Caco-2 (cell line): ENCODE results near the gene PDE7B. TPM values are rescaled to one million over a fixed set of nuclear protein-coding genes. Genes with fewer than 3 reads are reported as not detected.

Experiments
- BruUV-seq: library from RNA; stranded (reverse); fragments of 400-500 nt; replicated peaks from 2 replicates; lab custom pipeline; 2021; lab: Mats Ljungman, UMichigan
- CTCF ChIA-PET: fragments of 300-600 bp; sonication (Branson Sonifier 250); formaldehyde crosslinking; loops from one replicate; lab custom pipeline; 2022; ENCODE audit warnings: antibody characterized with exemption; lab: Charles Lee
- POLR2A ChIA-PET: fragments of 300-600 bp; sonication (Branson Sonifier 250); formaldehyde crosslinking; loops from one replicate; lab custom pipeline; 2022; ENCODE audit warnings: antibody characterized with exemption; lab: Charles Lee
- DNase-seq, 2 experiments: peaks; one replicate each; pipeline versions ENCODE4 v3.0.0 to v3.0.0-alpha.2; 2020 to 2022
- H3K27me3 ChIP-seq: replicated peaks from 2 replicates; pipeline ENCODE4 v1.6.0; 2011; ENCODE audit warnings: low read length; ENCODE audit not compliant: control insufficient read depth, insufficient read depth
- H3K36me3 ChIP-seq: 2 replicates; pipeline ENCODE4 v1.5.1; 2011; ENCODE audit warnings: low read length; ENCODE audit not compliant: control insufficient read depth, insufficient read depth
- H3K4me1 ChIP-seq: fragments of 250-450 bp; sonication (Bioruptor Pico); 2 replicates; pipeline ENCODE4 v1.5.1; 2020; ENCODE audit warnings: mild to moderate bottlenecking
- H3K4me3 ChIP-seq: 2 replicates; pipeline ENCODE4 v1.5.1; 2011; ENCODE audit warnings: low read depth, mild to moderate bottlenecking, control low read depth, low read length
- H3K9me3 ChIP-seq: fragments of 250-450 bp; sonication (Bioruptor Pico); 2 replicates; pipeline ENCODE4 v1.5.1; 2020; ENCODE audit warnings: mild to moderate bottlenecking, moderate library complexity
- H3K27ac Mint-ChIP-seq: one replicate; pipeline ENCODE4 v1.8.0; 2022; ENCODE audit warnings: mixed read lengths; ENCODE audit not compliant: unreplicated experiment
- H3K27me3 Mint-ChIP-seq: one replicate; pipeline ENCODE4 v1.8.0; 2022; ENCODE audit warnings: mixed read lengths; ENCODE audit not compliant: insufficient read depth, unreplicated experiment
- H3K36me3 Mint-ChIP-seq: one replicate; pipeline ENCODE4 v1.8.0; 2022; ENCODE audit warnings: mild to moderate bottlenecking, mixed read lengths; ENCODE audit not compliant: insufficient read depth, unreplicated experiment
- H3K4me1 Mint-ChIP-seq: one replicate; pipeline ENCODE4 v1.8.0; 2022; ENCODE audit warnings: low read depth, mixed read lengths; ENCODE audit not compliant: unreplicated experiment
- H3K4me3 Mint-ChIP-seq: one replicate; pipeline ENCODE4 v1.8.0; 2022; ENCODE audit warnings: mild to moderate bottlenecking, moderate library complexity, mixed read lengths; ENCODE audit not compliant: unreplicated experiment
- H3K9me3 Mint-ChIP-seq: one replicate; pipeline ENCODE4 v1.8.0; 2022; ENCODE audit warnings: mixed read lengths; ENCODE audit not compliant: unreplicated experiment
- CTCF ChIP-seq, 2 experiments: fragments of 200-600 bp in 1 of 2; IDR thresholded peaks; 1 replicate in 1 of 2; 2 replicates in 1 of 2; pipeline versions ENCODE4 v1.5.1 to v1.8.0; 2011 to 2022; ENCODE audit warnings: antibody characterized with exemption in 1 of 2, control low read depth in 1 of 2, inconsistent platforms in 1 of 2, low read depth in 1 of 2, low read length in 1 of 2, mild to moderate bottlenecking in 1 of 2, moderate library complexity in 1 of 2; ENCODE audit not compliant: insufficient read depth in 1 of 2, severe bottlenecking in 1 of 2, unreplicated experiment in 1 of 2
- intact Hi-C: fragments of 100-400 bp; cut with micrococcal nuclease; formaldehyde crosslinking; loops from one replicate; pipeline ENCODE4 v1.10.0; 2022; ENCODE audit not compliant: unreplicated experiment
- total RNA-seq: library from RNA; stranded (reverse); gene quantifications from 2 replicates; pipeline ENCODE4 v1.2.3, GENCODE V29; 2022

Gene PDE7B
- total RNA-seq, 1 experiment from 2014 or later: not detected

GRCh38 chr6:135904666-135905065 is 53.2 kb downstream of the PDE7B start:
- POLR2A ChIA-PET: no interaction called here
- TF ChIP-seq CTCF (IDR thresholded peaks at IDR 0.05; ENCODE audit: insufficient read depth in 1 of 2, low read depth in 1 of 2, low read length in 1 of 2, severe bottlenecking in 1 of 2, unreplicated experiment in 1 of 2): no peak
- H3K36me3 ChIP-seq: no peaks in the 10 kb centered on the region
- no peaks in the 10 kb centered on the region for H3K9me3 ChIP-seq
- H3K9me3 Mint-ChIP-seq: no peaks in the 10 kb centered on the region
- no peaks in the 10 kb centered on the region for H3K27me3 ChIP-seq
- H3K27ac Mint-ChIP-seq: no peak overlapping the region
- BruUV-seq: no TSS peak
- intact Hi-C loops: loop anchor here (10.0 kb wide), 1 partner anchor 320 kb away; no protein-coding TSS in a partner anchor
- H3K4me3 ChIP-seq: no peak overlapping the region
- DNase-seq: no peak
- no peaks in the 10 kb centered on the region for H3K4me1 ChIP-seq
- no peak overlapping the region for H3K4me3 Mint-ChIP-seq
- no peaks in the 10 kb centered on the region for H3K36me3 Mint-ChIP-seq
- CTCF ChIA-PET: no interaction called here
- peaks cover 9% of the 10 kb centered on the region for H3K4me1 Mint-ChIP-seq
- H3K27me3 Mint-ChIP-seq: peaks cover 3% of the 10 kb centered on the region

- Mint-ChIP-seq H3K4me3 (no peak overlapping the region), H3K9me3 (no peaks in the 10 kb centered on the region), H3K4me1 (peaks cover 9% of the 10 kb centered on the region), H3K36me3 (no peaks in the 10 kb centered on the region), H3K27me3 (peaks cover 3% of the 10 kb centered on the region), H3K27ac (no peak overlapping the region)
- no peak overlapping the region for H3K4me3 ChIP-seq
- H3K9me3 ChIP-seq: no peaks in the 10 kb centered on the region
- no peak for TF ChIP-seq CTCF (IDR thresholded peaks at IDR 0.05; ENCODE audit: insufficient read depth in 1 of 2, low read depth in 1 of 2, low read length in 1 of 2, severe bottlenecking in 1 of 2, unreplicated experiment in 1 of 2)
- no peaks in the 10 kb centered on the region for H3K27me3 ChIP-seq
- DNase-seq: no peak
- ChIA-PET POLR2A (no interaction called here), CTCF (no interaction called here)
- no TSS peak for BruUV-seq
- H3K4me1 ChIP-seq: no peaks in the 10 kb centered on the region
- H3K36me3 ChIP-seq: no peaks in the 10 kb centered on the region
- intact Hi-C loops: loop anchor here (10.0 kb wide), 1 partner anchor 319 kb away; no protein-coding TSS in a partner anchor
Measured at GRCh38 chr6:135905604-135906300, 54.3 kb downstream of the PDE7B start.

GRCh38 chr6:135906542-135906941 is 55.0 kb downstream of the PDE7B start:
- intact Hi-C loops: loop anchor here (10.0 kb wide), 1 partner anchor 318 kb away; no protein-coding TSS in a partner anchor
- H3K27me3 Mint-ChIP-seq: peaks cover 3% of the 10 kb centered on the region
- H3K4me1 Mint-ChIP-seq: peaks cover 9% of the 10 kb centered on the region
- TF ChIP-seq CTCF (IDR thresholded peaks at IDR 0.05; ENCODE audit: insufficient read depth in 1 of 2, low read depth in 1 of 2, low read length in 1 of 2, severe bottlenecking in 1 of 2, unreplicated experiment in 1 of 2): no peak
- DNase-seq: no peak
- H3K27me3 ChIP-seq: no peaks in the 10 kb centered on the region
- ChIA-PET CTCF (interaction anchor here (0.5 kb wide), 1 partner anchor 167 kb away, joined by 7 read pairs; no protein-coding TSS in a partner anchor), POLR2A (no interaction called here)
- no peaks in the 10 kb centered on the region for H3K9me3 Mint-ChIP-seq
- H3K36me3 Mint-ChIP-seq: no peaks in the 10 kb centered on the region
- no peak overlapping the region for H3K27ac Mint-ChIP-seq
- H3K4me3 Mint-ChIP-seq: no peak overlapping the region
- no peaks in the 10 kb centered on the region for H3K9me3 ChIP-seq
- H3K4me3 ChIP-seq: no peak overlapping the region
- no peaks in the 10 kb centered on the region for H3K36me3 ChIP-seq
- no TSS peak for BruUV-seq
- no peaks in the 10 kb centered on the region for H3K4me1 ChIP-seq
